ENCODE data around the gene CD80. TPM values are rescaled to one million over a fixed set of nuclear protein-coding genes. Genes with fewer than 3 reads are reported as not detected.

CD80 gene
- total and polyA plus RNA-seq, 2 of the 8 experiments (the other 6 are each of a cell fraction or from before 2014, with no cell fraction given), result 0.11 TPM; not detected in 1

- TF ChIP-seq CHD7 (IDR thresholded peaks at IDR 0.05; ENCODE audit: insufficient replicate concordance, low read length), result no peak
- TF ChIP-seq SRF (IDR thresholded peaks at IDR 0.05; ENCODE audit: low read depth, low read length), result no peak
- TF ChIP-seq KDM5A (IDR thresholded peaks at IDR 0.05; ENCODE audit: low read length), result no peak
- no peak for TF ChIP-seq E2F6 (IDR thresholded peaks at IDR 0.05)
- no peak for TF ChIP-seq EP300 (IDR thresholded peaks at IDR 0.05; ENCODE audit: borderline replicate concordance in 1 of 2, low read depth in 2 of 2, low read length in 2 of 2)
- TF ChIP-seq SUZ12 (IDR thresholded peaks at IDR 0.05; ENCODE audit: low read length), result no peak
- TF ChIP-seq RBBP5 (IDR thresholded peaks at IDR 0.05; ENCODE audit: borderline replicate concordance, low read depth, low read length), result no peak
- no peak for TF ChIP-seq MAX (IDR thresholded peaks at IDR 0.05)
These were observed 4.1 kb downstream of the CD80 start (continued) for GRCh38 chr3:119555309-119555735.
